ENCODE measurements around the gene TACR2. TPM values are rescaled to one million over a fixed set of nuclear protein-coding genes. Genes with fewer than 3 reads are reported as not detected.

Gene TACR2
- total RNA-seq, 1 donor from 2014 or later = 6.1 TPM

DNA sequence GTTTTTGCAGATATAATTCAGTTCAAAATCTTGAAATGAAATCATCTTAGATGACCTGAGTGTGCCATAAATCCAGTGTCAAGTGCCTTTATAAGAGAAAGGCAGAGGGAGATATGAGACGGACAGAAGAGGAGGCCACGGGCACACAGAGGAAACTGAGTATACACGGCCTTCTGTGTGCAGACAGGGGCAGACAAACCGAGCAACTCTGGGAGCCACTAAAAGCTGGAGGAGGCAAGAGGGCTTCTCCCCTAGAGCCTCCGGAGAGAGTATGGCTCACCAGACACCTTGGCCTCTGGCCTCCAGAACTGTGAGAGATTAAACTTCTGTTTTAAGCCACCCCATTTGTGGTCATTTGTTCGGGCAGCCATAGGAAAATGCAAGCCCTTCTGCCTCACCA, 47.2 kb upstream of the TACR2 start:
- peak overlapping the region; percentile 62 for H3K27ac ChIP-seq
- DNase-seq (ENCODE audit: extremely low spot score in 2 of 2) = no peak
- H3K9me3 ChIP-seq = no peaks in the 10 kb centered on the region
- intact Hi-C loops (cut with DNase I) = no loop called here
- H3K4me3 ChIP-seq = no peak overlapping the region
- peaks cover 42% of the 10 kb centered on the region for H3K4me1 ChIP-seq
- no peaks in the 10 kb centered on the region for H3K36me3 ChIP-seq
- H3K27me3 ChIP-seq = no peaks in the 10 kb centered on the region
- TF ChIP-seq POLR2AphosphoS5 (IDR thresholded peaks at IDR 0.05; ENCODE audit: insufficient read depth in 1 of 2, low read depth in 1 of 2) (no peak), POLR2A (IDR thresholded peaks at IDR 0.05) (no peak)
- TF ChIP-seq, protein P1, sequence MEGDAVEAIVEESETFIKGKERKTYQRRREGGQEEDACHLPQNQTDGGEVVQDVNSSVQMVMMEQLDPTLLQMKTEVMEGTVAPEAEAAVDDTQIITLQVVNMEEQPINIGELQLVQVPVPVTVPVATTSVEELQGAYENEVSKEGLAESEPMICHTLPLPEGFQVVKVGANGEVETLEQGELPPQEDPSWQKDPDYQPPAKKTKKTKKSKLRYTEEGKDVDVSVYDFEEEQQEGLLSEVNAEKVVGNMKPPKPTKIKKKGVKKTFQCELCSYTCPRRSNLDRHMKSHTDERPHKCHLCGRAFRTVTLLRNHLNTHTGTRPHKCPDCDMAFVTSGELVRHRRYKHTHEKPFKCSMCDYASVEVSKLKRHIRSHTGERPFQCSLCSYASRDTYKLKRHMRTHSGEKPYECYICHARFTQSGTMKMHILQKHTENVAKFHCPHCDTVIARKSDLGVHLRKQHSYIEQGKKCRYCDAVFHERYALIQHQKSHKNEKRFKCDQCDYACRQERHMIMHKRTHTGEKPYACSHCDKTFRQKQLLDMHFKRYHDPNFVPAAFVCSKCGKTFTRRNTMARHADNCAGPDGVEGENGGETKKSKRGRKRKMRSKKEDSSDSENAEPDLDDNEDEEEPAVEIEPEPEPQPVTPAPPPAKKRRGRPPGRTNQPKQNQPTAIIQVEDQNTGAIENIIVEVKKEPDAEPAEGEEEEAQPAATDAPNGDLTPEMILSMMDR (IDR thresholded peaks at IDR 0.05) = no peak

DNA sequence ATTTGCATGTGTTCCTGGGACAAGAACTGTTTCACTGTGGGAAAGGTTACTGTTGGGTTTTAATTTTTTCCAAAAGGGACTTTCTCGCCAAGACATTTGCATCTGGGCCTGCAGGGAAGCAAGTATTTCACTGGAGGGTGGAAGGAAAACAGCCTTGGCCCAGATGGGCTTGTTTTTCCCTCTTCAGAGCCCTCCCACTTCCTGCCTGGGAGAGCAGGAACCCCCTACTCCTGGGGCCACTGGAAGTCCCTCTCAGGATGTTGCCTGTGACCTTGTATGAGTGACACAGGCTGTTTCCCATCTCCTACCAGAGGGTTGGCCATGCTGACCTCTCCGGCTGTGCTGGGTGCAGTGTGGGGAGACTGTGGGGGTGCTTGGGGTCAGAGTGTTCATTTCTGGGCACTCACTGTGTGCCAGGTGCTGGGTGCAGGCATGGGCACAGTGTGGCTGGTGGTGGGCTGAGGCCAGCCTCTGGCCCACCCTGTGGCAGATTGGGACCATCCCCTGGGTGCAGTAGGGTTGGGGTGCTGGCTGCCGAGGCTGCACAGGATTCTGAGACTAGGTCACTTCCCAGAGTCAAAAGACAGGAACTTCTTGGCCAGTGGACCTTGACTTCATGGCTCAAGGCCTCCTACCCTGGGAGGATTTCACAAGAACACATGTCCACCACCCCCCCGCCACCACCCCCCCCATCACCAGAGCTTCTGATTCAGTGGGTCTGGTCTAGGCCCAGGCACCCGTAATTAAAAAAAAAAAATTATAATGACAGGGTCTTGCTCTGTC, 44.7 kb upstream of the TACR2 start:
- DNase-seq (ENCODE audit: extremely low spot score in 2 of 2) = no peak
- no peaks in the 10 kb centered on the region for H3K36me3 ChIP-seq
- TF ChIP-seq, protein P1 (IDR thresholded peaks at IDR 0.05) = no peak
- TF ChIP-seq POLR2A (IDR thresholded peaks at IDR 0.05) (no peak), POLR2AphosphoS5 (IDR thresholded peaks at IDR 0.05; ENCODE audit: insufficient read depth in 1 of 2, low read depth in 1 of 2) (no peak)
- H3K9me3 ChIP-seq = no peaks in the 10 kb centered on the region
- H3K27ac ChIP-seq = no peak overlapping the region
- intact Hi-C loops (cut with DNase I) = no loop called here
- no peak overlapping the region for H3K4me3 ChIP-seq
- H3K4me1 ChIP-seq = peaks cover 42% of the 10 kb centered on the region
- H3K27me3 ChIP-seq = no peaks in the 10 kb centered on the region

DNA sequence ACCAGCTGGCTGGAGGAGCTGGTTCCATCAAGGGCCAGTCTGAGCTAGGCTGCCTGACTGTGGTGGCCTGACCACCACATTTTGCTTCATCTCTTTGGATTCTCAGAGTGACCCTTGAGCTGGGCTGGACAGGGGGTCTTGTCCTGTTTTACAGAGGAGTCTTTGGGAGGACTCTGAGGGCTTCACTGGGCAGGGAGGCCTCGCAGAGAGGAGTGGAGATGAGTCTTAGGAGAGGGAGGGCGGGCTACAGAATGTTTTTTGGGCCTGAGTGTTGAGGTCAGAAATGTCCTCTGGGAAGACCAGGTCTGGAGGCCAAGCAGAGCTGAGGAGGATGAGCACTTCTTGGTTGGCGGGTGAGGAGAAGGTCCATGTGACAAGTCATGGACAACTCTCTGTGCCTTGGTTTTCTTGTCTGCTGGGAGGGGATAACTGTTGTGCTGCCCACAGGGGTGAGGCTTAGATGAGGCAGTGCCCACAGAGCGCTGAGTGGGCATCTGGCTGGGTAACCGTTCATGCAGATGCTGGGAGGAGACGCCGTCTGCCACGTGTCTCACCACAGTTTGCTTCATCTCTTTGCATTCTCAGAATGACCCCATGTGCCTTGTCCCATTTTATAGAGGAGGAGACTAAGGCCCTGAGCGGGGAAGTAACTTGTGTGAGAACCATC, 44.0 kb upstream of the TACR2 start:
- Histone ChIP-seq H3K4me3 (no peak overlapping the region), H3K4me1 (peaks cover 38% of the 10 kb centered on the region), H3K36me3 (no peaks in the 10 kb centered on the region), H3K9me3 (no peaks in the 10 kb centered on the region), H3K27ac (peak overlapping the region; percentile 4), H3K27me3 (no peaks in the 10 kb centered on the region)
- intact Hi-C loops (cut with DNase I) = no loop called here
- no peak for DNase-seq (ENCODE audit: extremely low spot score in 2 of 2)
- TF ChIP-seq, protein P1 (IDR thresholded peaks at IDR 0.05) = no peak
- TF ChIP-seq POLR2A (IDR thresholded peaks at IDR 0.05) (no peak), POLR2AphosphoS5 (IDR thresholded peaks at IDR 0.05; ENCODE audit: insufficient read depth in 1 of 2, low read depth in 1 of 2) (no peak)

DNA sequence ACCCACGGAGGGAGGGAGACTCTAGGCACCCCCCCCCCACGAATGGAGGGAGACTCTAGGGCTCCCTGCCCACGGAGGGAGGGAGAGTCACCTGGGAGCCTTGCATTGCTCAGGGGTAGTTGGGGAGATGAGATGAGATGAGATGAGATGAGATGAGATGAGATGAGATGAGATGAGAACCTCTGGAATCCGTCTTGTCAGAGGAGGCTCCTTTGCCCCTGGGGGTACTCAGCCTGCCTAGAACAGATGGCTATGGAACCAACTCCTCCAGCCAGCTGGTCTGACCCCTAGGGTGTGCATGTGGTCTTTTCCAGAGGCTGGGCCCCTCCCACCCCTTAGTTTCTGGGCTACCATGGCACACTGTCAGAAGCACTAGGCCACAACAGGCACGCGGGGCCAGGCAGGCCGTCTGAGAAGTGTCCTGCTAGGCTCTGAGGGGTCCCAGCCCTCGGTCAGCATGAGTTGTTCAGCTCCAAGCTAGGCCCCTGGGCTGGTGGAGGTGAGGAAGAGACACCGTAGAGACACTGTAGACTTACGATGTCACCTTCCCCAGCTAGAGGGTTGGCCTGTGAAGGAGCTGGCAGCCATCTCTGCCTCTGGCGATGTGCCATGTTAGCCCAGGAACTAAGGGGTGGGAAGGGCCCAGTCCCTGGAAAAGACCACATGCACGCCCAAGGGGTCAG, 43.3 kb upstream of the TACR2 start:
- H3K36me3 ChIP-seq = no peaks in the 10 kb centered on the region
- no peaks in the 10 kb centered on the region for H3K27me3 ChIP-seq
- no peaks in the 10 kb centered on the region for H3K9me3 ChIP-seq
- no peak overlapping the region for H3K4me3 ChIP-seq
- intact Hi-C loops (cut with DNase I) = no loop called here
- DNase-seq (ENCODE audit: extremely low spot score in 2 of 2) = no peak
- peaks cover 32% of the 10 kb centered on the region for H3K4me1 ChIP-seq
- peak overlapping the region; percentile 4 for H3K27ac ChIP-seq
- TF ChIP-seq POLR2A (IDR thresholded peaks at IDR 0.05) = no peak
- TF ChIP-seq POLR2AphosphoS5 (IDR thresholded peaks at IDR 0.05; ENCODE audit: insufficient read depth in 1 of 2, low read depth in 1 of 2) = no peak
- TF ChIP-seq, protein P1 (IDR thresholded peaks at IDR 0.05) = no peak

Data from vagina (tissue), 2 donors.